K562 (cell line): ENCODE measurements around the gene YBX2. TPM values are rescaled to one million over a fixed set of nuclear protein-coding genes. Genes with fewer than 3 reads are reported as not detected.
A peak's percentile ranks its signal among the peaks of the same experiment; 100 is the strongest.

Experiments
- ATAC-seq: fragments of 200-7000 bp; cut with Tn5 transposase; 3 replicates; pipeline ENCODE4 v1.9.1; 2020; ENCODE audit warnings: moderate library complexity
- BruUV-seq: library from RNA; stranded (reverse); fragments of 400-500 nt; replicated peaks from 2 replicates; lab custom pipeline; 2021; lab: Mats Ljungman, UMichigan
- CTCF ChIA-PET: fragments of 300-600 bp; formaldehyde crosslinking; extraction: SDS; loops from one replicate; lab custom pipeline; 2021; ENCODE audit warnings: low intra/inter-chr PET ratio; lab: Yijun Ruan, JAX
- POLR2A ChIA-PET: fragments of 300-600, 350-650 bp; sonication (Branson Sonifier 250); formaldehyde crosslinking; extraction: SDS; loops from one replicate; lab custom pipeline; 2021; ENCODE audit warnings: antibody characterized with exemption, inconsistent platforms; lab: Yijun Ruan, JAX
- DNase-seq, 4 experiments: peaks; one replicate each; pipeline versions ENCODE4 v3.0.0 to v3.0.0-alpha.2; 2011 to 2018; ENCODE audit warnings: low spot score in 3 of 4, mixed read lengths in 3 of 4; ENCODE audit errors: extremely low read depth in 1 of 4
- FAIRE-seq: peaks from 2 replicates; lab custom pipeline; 2011; peaks lifted over from hg19 to GRCh38; lab: Jason Lieb, UNC
- H2AFZ ChIP-seq: 2 replicates; pipeline ENCODE4 v1.6.0; 2011; ENCODE audit warnings: low read depth, low read length, control low read depth, inconsistent platforms
- H3K27ac ChIP-seq: fragments of 200-600 bp; 3 replicates; pipeline ENCODE4 v1.8.0; 2011; ENCODE audit warnings: low read depth, mild to moderate bottlenecking, control low read depth, inconsistent platforms, low read length, moderate library complexity, mixed read lengths; ENCODE audit errors: extremely low read depth
- H3K27me3 ChIP-seq, 2 experiments: fragments of 300-600 bp in 1 of 2; 2 replicates in 1 of 2; 3 replicates in 1 of 2; pipeline versions ENCODE4 v1.6.0 to v1.8.0; 2011; ENCODE audit warnings: inconsistent platforms in 2 of 2, low read length in 2 of 2, mild to moderate bottlenecking in 1 of 2, mixed read lengths in 1 of 2, moderate library complexity in 1 of 2; ENCODE audit not compliant: control insufficient read depth in 2 of 2, insufficient read depth in 2 of 2
- H3K36me3 ChIP-seq: fragments of 300-600 bp; 3 replicates; pipeline ENCODE4 v1.8.0; 2011; ENCODE audit warnings: mild to moderate bottlenecking, low read length, inconsistent platforms; ENCODE audit not compliant: control insufficient read depth, insufficient read depth
- H3K4me1 ChIP-seq, 2 experiments: fragments of 200-600 bp in 1 of 2; replicated peaks in 1 of 2; 2 replicates in 1 of 2; 3 replicates in 1 of 2; pipeline versions ENCODE4 v1.5.1 to v1.8.0; 2011; ENCODE audit warnings: inconsistent platforms in 2 of 2, low read length in 2 of 2, mild to moderate bottlenecking in 1 of 2, mixed read lengths in 1 of 2, moderate library complexity in 1 of 2; ENCODE audit not compliant: control insufficient read depth in 2 of 2, insufficient read depth in 2 of 2
- H3K4me2 ChIP-seq: 2 replicates; pipeline ENCODE4 v1.6.1; 2011; ENCODE audit warnings: low read length, control low read depth, inconsistent platforms, mixed read lengths; ENCODE audit not compliant: insufficient read depth
- H3K4me3 ChIP-seq: fragments of 200-600 bp; sonication (generic), shearing (Covaris generic); 2 replicates; pipeline ENCODE4 v1.5.1; 2016; ENCODE audit warnings: control low read depth, inconsistent platforms
- H3K79me2 ChIP-seq: fragments of 200-600 bp; 3 replicates; pipeline ENCODE4 v1.8.0; 2011; ENCODE audit warnings: low read length, inconsistent platforms; ENCODE audit not compliant: control insufficient read depth, insufficient read depth
- H3K9ac ChIP-seq, 2 experiments: 2 replicates each; pipeline versions ENCODE4 v1.6.0 to v1.6.1; 2011; ENCODE audit warnings: low read depth in 2 of 2, low read length in 2 of 2, control low read depth in 1 of 2, inconsistent platforms in 1 of 2, mild to moderate bottlenecking in 1 of 2, mixed read lengths in 1 of 2; ENCODE audit not compliant: insufficient read depth in 1 of 2
- H3K9me1 ChIP-seq: one replicate; pipeline ENCODE4 v1.6.0; 2011; ENCODE audit warnings: inconsistent platforms, mild to moderate bottlenecking, low read length, moderate library complexity; ENCODE audit not compliant: control insufficient read depth, insufficient read depth
- H3K9me3 ChIP-seq: replicated peaks from 2 replicates; pipeline ENCODE4 v1.5.1; 2011; ENCODE audit warnings: low read depth, low read length, inconsistent platforms; ENCODE audit not compliant: control insufficient read depth, insufficient read depth
- H4K20me1 ChIP-seq: replicated peaks from 2 replicates; pipeline ENCODE4 v1.6.1; 2011; ENCODE audit warnings: low read length, inconsistent platforms, mixed read lengths; ENCODE audit not compliant: control insufficient read depth, insufficient read depth
- HDAC6 ChIP-seq: IDR thresholded peaks from 2 replicates; pipeline ENCODE4 v1.6.1; 2012; ENCODE audit warnings: low read depth, mild to moderate bottlenecking, control low read depth, inconsistent platforms, low read length, moderate library complexity
- HNRNPL ChIP-seq: fragments of 200-400 bp; formaldehyde crosslinking; IDR thresholded peaks from 2 replicates; pipeline ENCODE4 v1.6.1; 2017; ENCODE audit warnings: low read depth, mild to moderate bottlenecking, low read length
- NCOA4 ChIP-seq: fragments of 450-650 bp; IDR thresholded peaks from 2 replicates; pipeline ENCODE4 v1.6.1; 2018; ENCODE audit warnings: mild to moderate bottlenecking; ENCODE audit not compliant: partially characterized antibody
- WGBS: fragments of 100-300 bp; shearing (Covaris generic); methylation state at CpG from one replicate; pipeline ENCODE4 v1.1.6; 2016; ENCODE audit warnings: low coverage, mixed read lengths; ENCODE audit not compliant: insufficient coverage; ENCODE audit errors: missing lambda C conversion rate; 5-methylcytosine and 5-hydroxymethylcytosine counted together
- in situ Hi-C: fragments of 300-500 bp; cut with MboI; formaldehyde crosslinking; loops from 4 replicates; pipeline ENCODE4 v1.15.0; 2018; ENCODE audit warnings: inconsistent platforms, mixed read lengths
- intact Hi-C: fragments of 100-400 bp; cut with micrococcal nuclease; formaldehyde crosslinking; loops from 2 replicates; pipeline ENCODE4 v1.14.2; 2022
- polyA plus RNA-seq, 8 experiments: library from polyadenylated mRNA; depleted of rRNA in 4 of 8; stranded (reverse) in 5 of 8; unstranded in 3 of 8; fragments of >200 nt; fragmentation: Nextera tagmentation in 2 of 8; fragmentation: Illumina TruSeq in 1 of 8; extraction: Ambion mirVana in 2 of 8; extraction: Trizol in 1 of 8; gene quantifications; 2 replicates each; pipeline versions ENCODE4 v1.2.1 to v1.2.3, GENCODE V29; 2011 to 2014; ENCODE audit warnings: inconsistent platforms in 1 of 8, missing spikeins in 1 of 8
- total RNA-seq, 7 experiments: library from RNA; depleted of rRNA in 6 of 7; stranded (reverse); fragments of >200 nt in 6 of 7; fragmentation: Illumina TruSeq in 2 of 7; extraction: Trizol in 2 of 7; gene quantifications; 2 replicates each; pipeline versions ENCODE4 v1.2.1 to v1.2.3, GENCODE V29; 2011 to 2021; ENCODE audit warnings: low replicate concordance in 1 of 7
- TF ChIP-seq, protein P1 (sequence below): sonication (generic); formaldehyde crosslinking; IDR thresholded peaks from 2 replicates; pipeline ENCODE4 v1.8.0; 2022; ENCODE audit warnings: mild to moderate bottlenecking, missing genetic modification reagents
- TF ChIP-seq, protein P2 (sequence below): sonication (generic); formaldehyde crosslinking; IDR thresholded peaks from 2 replicates; pipeline ENCODE4 v1.8.0; 2022; ENCODE audit warnings: mild to moderate bottlenecking, missing genetic modification reagents
- TF ChIP-seq, protein P3 (sequence below): fragments of 250-450 bp; sonication (Bioruptor Pico); IDR thresholded peaks from 2 replicates; pipeline ENCODE4 v1.6.1; 2021; ENCODE audit warnings: mild to moderate bottlenecking

The YBX2 gene
- total and polyA plus RNA-seq, 9 of the 15 experiments (the other 6 are each of a cell fraction or from before 2014, with no cell fraction given): 0.03 to 0.59 (median 0.27) TPM; not detected in 6

DNA sequence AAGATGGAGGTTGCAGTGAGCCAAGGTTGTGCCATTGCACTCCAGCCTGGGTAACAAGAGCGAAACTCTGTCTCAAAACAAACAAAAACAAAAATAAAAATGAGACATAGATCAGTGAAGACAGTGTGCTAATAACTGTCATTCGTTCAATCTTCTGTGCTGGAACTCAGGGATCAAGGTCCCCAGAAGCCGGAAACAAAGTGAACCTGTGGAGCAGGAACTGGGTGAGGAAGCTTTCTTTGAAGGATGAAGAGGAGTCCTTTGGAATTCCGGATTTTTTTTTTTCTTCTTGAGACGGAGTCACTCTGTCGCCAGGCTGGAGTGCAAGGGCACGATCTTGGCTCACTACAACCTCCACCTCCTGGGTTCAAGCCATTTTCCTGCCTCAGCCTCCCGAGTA, 15.0 kb downstream of the YBX2 start:
- 52% methylated on average over 8 of the region's 8 CpGs for WGBS
- Histone ChIP-seq H3K79me2 (no peaks in the 10 kb centered on the region; the same call in 2 of the 3 replicates), H2AFZ (no peak overlapping the region), H3K36me3 (no peaks in the 10 kb centered on the region), H4K20me1 (no peaks in the 10 kb centered on the region; the same call in 1 of the 2 replicates), H3K9me3 (no peaks in the 10 kb centered on the region), H3K4me1 (peaks cover 15 to 40% of the 10 kb centered on the region in 2 experiments; a peak in 4 of 5 replicates), H3K9me1 (no peaks in the 10 kb centered on the region), H3K27me3 (no peaks in the 10 kb centered on the region), H3K4me2 (no peak overlapping the region), H3K4me3 (no peak overlapping the region), H3K9ac (no peak overlapping the region), H3K27ac (no peak overlapping the region)
- DNase-seq (no peak), FAIRE-seq (no peak), ATAC-seq (no peak)
- ChIA-PET POLR2A (interaction anchor here (0.8 to 0.9 kb wide), 2 partner anchors 45 to 58 kb away, joined by 3 to 4 read pairs; partner anchors contain the start of gene DVL2), CTCF (interaction anchor here (1.0 to 2.3 kb wide), 2 partner anchors 17 to 35 kb away, joined by 3 to 19 read pairs; no protein-coding TSS in a partner anchor)
- no peak for TF ChIP-seq NCOA4
- TF ChIP-seq, protein P1, sequence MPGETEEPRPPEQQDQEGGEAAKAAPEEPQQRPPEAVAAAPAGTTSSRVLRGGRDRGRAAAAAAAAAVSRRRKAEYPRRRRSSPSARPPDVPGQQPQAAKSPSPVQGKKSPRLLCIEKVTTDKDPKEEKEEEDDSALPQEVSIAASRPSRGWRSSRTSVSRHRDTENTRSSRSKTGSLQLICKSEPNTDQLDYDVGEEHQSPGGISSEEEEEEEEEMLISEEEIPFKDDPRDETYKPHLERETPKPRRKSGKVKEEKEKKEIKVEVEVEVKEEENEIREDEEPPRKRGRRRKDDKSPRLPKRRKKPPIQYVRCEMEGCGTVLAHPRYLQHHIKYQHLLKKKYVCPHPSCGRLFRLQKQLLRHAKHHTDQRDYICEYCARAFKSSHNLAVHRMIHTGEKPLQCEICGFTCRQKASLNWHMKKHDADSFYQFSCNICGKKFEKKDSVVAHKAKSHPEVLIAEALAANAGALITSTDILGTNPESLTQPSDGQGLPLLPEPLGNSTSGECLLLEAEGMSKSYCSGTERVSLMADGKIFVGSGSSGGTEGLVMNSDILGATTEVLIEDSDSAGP (CRISPR knock-in tag): no peak
- intact Hi-C loops (no loop called here), in situ Hi-C loops (no loop called here)
- no TSS peak for BruUV-seq

DNA sequence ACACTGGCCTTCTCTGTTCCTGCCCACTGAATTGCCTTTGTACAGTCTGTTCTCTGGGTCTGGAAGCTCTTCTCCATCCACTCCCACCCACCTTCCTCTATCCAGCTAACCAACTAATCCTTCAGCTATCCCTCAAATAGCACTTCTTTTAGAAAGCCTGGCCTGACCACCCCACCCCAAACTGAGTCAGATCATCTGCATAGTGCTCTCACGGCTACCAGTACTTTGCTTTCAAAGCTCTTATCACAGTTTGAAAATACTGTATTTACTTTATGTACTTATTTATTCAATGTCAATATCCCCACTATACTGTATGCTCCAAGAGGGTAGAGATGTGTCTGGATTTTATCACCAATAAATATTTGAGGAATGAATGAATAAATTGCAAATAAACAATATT, 27.7 kb downstream of the YBX2 start:
- H3K9ac ChIP-seq: peak overlapping the region in 1 of 2 experiments; percentile 58; a peak in 1 of 4 replicates
- H3K27ac ChIP-seq: peak overlapping the region; percentile 24; the same call in 1 of the 3 replicates
- intact Hi-C loops: no loop called here
- no peaks in the 10 kb centered on the region for H3K9me3 ChIP-seq
- CTCF ChIA-PET: no interaction called here
- H3K27me3 ChIP-seq: no peaks in the 10 kb centered on the region
- no peaks in the 10 kb centered on the region for H3K9me1 ChIP-seq
- in situ Hi-C loops: no loop called here
- no peak overlapping the region for H3K4me2 ChIP-seq
- TF ChIP-seq HNRNPL (no peak), HDAC6 (no peak)
- TF ChIP-seq, protein P2, sequence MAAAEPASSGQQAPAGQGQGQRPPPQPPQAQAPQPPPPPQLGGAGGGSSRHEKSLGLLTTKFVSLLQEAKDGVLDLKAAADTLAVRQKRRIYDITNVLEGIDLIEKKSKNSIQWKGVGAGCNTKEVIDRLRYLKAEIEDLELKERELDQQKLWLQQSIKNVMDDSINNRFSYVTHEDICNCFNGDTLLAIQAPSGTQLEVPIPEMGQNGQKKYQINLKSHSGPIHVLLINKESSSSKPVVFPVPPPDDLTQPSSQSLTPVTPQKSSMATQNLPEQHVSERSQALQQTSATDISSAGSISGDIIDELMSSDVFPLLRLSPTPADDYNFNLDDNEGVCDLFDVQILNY (CRISPR knock-in tag): no peak
- TF ChIP-seq, protein P3, sequence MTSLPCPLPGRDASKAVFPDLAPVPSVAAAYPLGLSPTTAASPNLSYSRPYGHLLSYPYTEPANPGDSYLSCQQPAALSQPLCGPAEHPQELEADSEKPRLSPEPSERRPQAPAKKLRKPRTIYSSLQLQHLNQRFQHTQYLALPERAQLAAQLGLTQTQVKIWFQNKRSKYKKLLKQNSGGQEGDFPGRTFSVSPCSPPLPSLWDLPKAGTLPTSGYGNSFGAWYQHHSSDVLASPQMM (CRISPR knock-in tag): no peak
- TF ChIP-seq, all 486 proteins: peak for 0
- Histone ChIP-seq H3K4me3 (no peak overlapping the region), H4K20me1 (no peaks in the 10 kb centered on the region), H3K79me2 (no peaks in the 10 kb centered on the region), H3K4me1 (peaks cover 10 to 23% of the 10 kb centered on the region in 2 experiments; a peak in 4 of 5 replicates), H2AFZ (peak overlapping the region; percentile 78), H3K36me3 (no peaks in the 10 kb centered on the region)
- no peak for DNase-seq
- ATAC-seq: no peak
- no peak for FAIRE-seq
- POLR2A ChIA-PET: interaction anchor here (0.6 to 1.2 kb wide), 3 partner anchors 15 to 419 kb away, joined by 3 read pairs; partner anchors contain the start of genes CTDNEP1 and ELP5
- no TSS peak for BruUV-seq
- WGBS: 33% methylated on average over 1 of the region's 1 CpG
